Measurements from ENCODE around the gene SBNO2. TPM values are rescaled to one million over a fixed set of nuclear protein-coding genes. Genes with fewer than 3 reads are reported as not detected.
A peak's percentile ranks its signal among the peaks of the same experiment; 100 is the strongest.

Gene SBNO2
- total and polyA plus RNA-seq, 9 of the 15 experiments (the other 6 are each of a cell fraction or from before 2014, with no cell fraction given), result 0.01 to 46.2 (median 6.7) TPM

GRCh38 chr19:1205114-1206099, 31.3 kb upstream of the SBNO2 start, which contains the start of gene STK11 (continued):
- TF ChIP-seq ZNF592 (IDR thresholded peaks at IDR 0.05) (peak; percentile 69), SRSF3 (IDR thresholded peaks at IDR 0.05; ENCODE audit: insufficient read depth, low read length) (no peak), ZNF282 (CRISPR knock-in tag; IDR thresholded peaks at IDR 0.05) (no peak), CCAR2 (IDR thresholded peaks at IDR 0.05; ENCODE audit: low read depth, low read length) (no peak), BRF1 (IDR thresholded peaks at IDR 0.05; ENCODE audit: borderline replicate concordance, extremely low read depth, insufficient read length) (no peak), SIN3A (IDR thresholded peaks at IDR 0.05; ENCODE audit: borderline replicate concordance in 2 of 2, control insufficient read depth in 1 of 2, low read depth in 2 of 2, low read length in 2 of 2) (peak in 1 of 2 experiments; percentile 68; a peak in 1 of 4 replicates), HMGXB4 (CRISPR knock-in tag; IDR thresholded peaks at IDR 0.05) (no peak), CEBPG (CRISPR knock-in tag; IDR thresholded peaks at IDR 0.05) (no peak), CEBPG (tag; conservative IDR thresholded peaks at IDR 0.05 in 1 of 2, IDR thresholded peaks at IDR 0.05 in 1 of 2) (no peak), CREB3L1 (IDR thresholded peaks at IDR 0.05; ENCODE audit: borderline replicate concordance, low read depth) (no peak), E2F8 (IDR thresholded peaks at IDR 0.05; ENCODE audit: low read depth, partially characterized antibody) (no peak)
